HepG2 (cell line): ENCODE results near the gene CMKLR1. TPM values are rescaled to one million over a fixed set of nuclear protein-coding genes. Genes with fewer than 3 reads are reported as not detected.

ENCODE experiments used
- ATAC-seq: fragments of 200-7000 bp; cut with Tn5 transposase; 3 replicates; pipeline ENCODE4 v1.9.1; 2020; ENCODE audit warnings: mild to moderate bottlenecking, moderate library complexity
- BruUV-seq: library from RNA; stranded (reverse); fragments of 400-500 nt; replicated peaks from 2 replicates; lab custom pipeline; 2021; lab: Mats Ljungman, UMichigan
- CTCF ChIA-PET: fragments of 300-600 bp; formaldehyde crosslinking; extraction: SDS; loops from one replicate; lab custom pipeline; 2021; ENCODE audit warnings: low total read pairs, inconsistent platforms, low intra/inter-chr PET ratio; lab: Yijun Ruan, JAX
- POLR2A ChIA-PET: fragments of 350-600 bp; sonication (Branson Sonifier 250); formaldehyde crosslinking; loops from one replicate; lab custom pipeline; 2020; ENCODE audit warnings: antibody characterized with exemption, inconsistent platforms; lab: Yijun Ruan, JAX
- DNase-seq: peaks from one replicate; pipeline ENCODE4 v3.0.0-alpha.2; 2015; ENCODE audit warnings: low spot score
- FAIRE-seq: peaks from 3 replicates; lab custom pipeline; 2011; peaks lifted over from hg19 to GRCh38; lab: Jason Lieb, UNC
- H2AFZ ChIP-seq: one replicate; pipeline ENCODE4 v1.6.1; 2011; ENCODE audit warnings: low read length, inconsistent platforms
- H3K27ac ChIP-seq: fragments of 300-600 bp; 3 replicates; pipeline ENCODE4 v1.8.0; 2011; ENCODE audit warnings: mixed run types, mild to moderate bottlenecking, mixed read lengths, low read length, inconsistent platforms; ENCODE audit not compliant: insufficient read depth; ENCODE audit errors: extremely low read length
- H3K27me3 ChIP-seq, 2 experiments: fragments of 200-600 bp in 1 of 2; 2 replicates in 1 of 2; 3 replicates in 1 of 2; pipeline versions ENCODE4 v1.6.0 to v1.8.0; 2011; ENCODE audit warnings: low read length in 2 of 2, mild to moderate bottlenecking in 2 of 2, moderate library complexity in 2 of 2, inconsistent platforms in 1 of 2; ENCODE audit not compliant: insufficient read depth in 2 of 2, control insufficient read depth in 1 of 2
- H3K36me3 ChIP-seq, 2 experiments: fragments of 200-600 bp in 1 of 2; replicated peaks in 1 of 2; 2 replicates in 1 of 2; 3 replicates in 1 of 2; pipeline versions ENCODE4 v1.5.1 to v1.8.0; 2011; ENCODE audit warnings: low read length in 2 of 2, inconsistent platforms in 1 of 2; ENCODE audit not compliant: insufficient read depth in 2 of 2, control insufficient read depth in 1 of 2
- H3K4me1 ChIP-seq: 2 replicates; pipeline ENCODE4 v1.5.1; 2012; ENCODE audit warnings: low read length, inconsistent platforms; ENCODE audit not compliant: insufficient read depth
- H3K4me2 ChIP-seq: 2 replicates; pipeline ENCODE4 v1.6.0; 2011; ENCODE audit warnings: low read depth, low read length, inconsistent platforms
- H3K4me3 ChIP-seq, 3 experiments: fragments of 200-600 bp in 1 of 3; sonication (generic), shearing (Covaris generic) in 1 of 3; replicated peaks in 1 of 3; 2 replicates each; pipeline ENCODE4 v1.5.1; 2011 to 2016; ENCODE audit warnings: low read length in 3 of 3, inconsistent platforms in 2 of 3, low read depth in 2 of 3, mild to moderate bottlenecking in 2 of 3, control low read depth in 1 of 3, mixed read lengths in 1 of 3; ENCODE audit not compliant: insufficient read depth in 1 of 3
- H3K79me2 ChIP-seq: one replicate; pipeline ENCODE4 v1.6.1; 2011; ENCODE audit warnings: low read length, inconsistent platforms; ENCODE audit not compliant: insufficient read depth
- H3K9ac ChIP-seq: 2 replicates; pipeline ENCODE4 v1.6.0; 2011; ENCODE audit warnings: mild to moderate bottlenecking, low read depth, low read length, inconsistent platforms; ENCODE audit not compliant: insufficient read depth
- H3K9me3 ChIP-seq: 2 replicates; pipeline ENCODE4 v1.5.1; 2012; ENCODE audit warnings: mild to moderate bottlenecking, low read length
- H4K20me1 ChIP-seq: 2 replicates; pipeline ENCODE4 v1.6.0; 2011; ENCODE audit warnings: inconsistent platforms, mild to moderate bottlenecking, low read length, moderate library complexity; ENCODE audit not compliant: insufficient read depth
- ELF1 ChIP-seq: sonication (generic); formaldehyde crosslinking; IDR thresholded peaks from 2 replicates; pipeline ENCODE4 v1.4.0; 2020; ENCODE audit warnings: missing genetic modification reagents
- HBP1 ChIP-seq: IDR thresholded peaks from 2 replicates; pipeline ENCODE4 v1.6.1; 2016; ENCODE audit warnings: low read depth, control low read depth
- HOXA9 ChIP-seq: sonication (generic); formaldehyde crosslinking; IDR thresholded peaks from 2 replicates; pipeline ENCODE4 v1.8.1; 2022; ENCODE audit warnings: missing genetic modification reagents, mild to moderate bottlenecking, moderate library complexity, borderline replicate concordance
- MEIS1 ChIP-seq: sonication (generic); formaldehyde crosslinking; IDR thresholded peaks from 2 replicates; pipeline ENCODE4 v1.9.0; 2021; ENCODE audit warnings: mild to moderate bottlenecking, missing genetic modification reagents, moderate library complexity, borderline replicate concordance
- MNT ChIP-seq: fragments of 450-650 bp; IDR thresholded peaks from 2 replicates; pipeline ENCODE4 v1.6.1; 2016
- NBN ChIP-seq: fragments of 450-650 bp; conservative IDR thresholded peaks from 2 replicates; pipeline ENCODE4 v1.6.1; 2017
- WGBS: methylation state at CpG from one replicate; pipeline ENCODE4 v1.1.6; 2017; ENCODE audit warnings: low lambda C conversion rate; 5-methylcytosine and 5-hydroxymethylcytosine counted together
- in situ Hi-C: cut with HindIII; loops from 2 replicates; pipeline ENCODE4 v1.10.0; 2017; ENCODE audit warnings: low pct_unique_long_range_greater_than_20kb; ENCODE audit not compliant: extremely low pct_ligation_motif_present
- intact Hi-C: fragments of 100-400 bp; cut with micrococcal nuclease; formaldehyde crosslinking; loops from one replicate; pipeline ENCODE4 v1.10.0; 2022; ENCODE audit not compliant: unreplicated experiment
- polyA plus RNA-seq, 8 experiments: library from polyadenylated mRNA; depleted of rRNA in 3 of 8; stranded (reverse) in 7 of 8; unstranded in 1 of 8; fragments of >200 nt; fragmentation: Illumina TruSeq in 4 of 8; extraction: Trizol in 4 of 8; gene quantifications; 2 replicates each; pipeline versions ENCODE4 v1.2.1 to v1.2.3, GENCODE V29; 2011 to 2016; ENCODE audit warnings: low read depth in 4 of 8, missing spikeins in 1 of 8, mixed read lengths in 1 of 8; ENCODE audit not compliant: insufficient read depth in 1 of 8
- total RNA-seq, 5 experiments: library from RNA; depleted of rRNA; stranded (reverse); fragments of >200 nt; fragmentation: Illumina TruSeq; extraction: Trizol; gene quantifications; 2 replicates each; pipeline ENCODE4 v1.2.3, GENCODE V29; 2016; ENCODE audit warnings: low read depth in 1 of 5

The CMKLR1 gene
- total and polyA plus RNA-seq, 2 of the 13 experiments (the other 11 are each of a cell fraction or from before 2014, with no cell fraction given) = not detected

DNA sequence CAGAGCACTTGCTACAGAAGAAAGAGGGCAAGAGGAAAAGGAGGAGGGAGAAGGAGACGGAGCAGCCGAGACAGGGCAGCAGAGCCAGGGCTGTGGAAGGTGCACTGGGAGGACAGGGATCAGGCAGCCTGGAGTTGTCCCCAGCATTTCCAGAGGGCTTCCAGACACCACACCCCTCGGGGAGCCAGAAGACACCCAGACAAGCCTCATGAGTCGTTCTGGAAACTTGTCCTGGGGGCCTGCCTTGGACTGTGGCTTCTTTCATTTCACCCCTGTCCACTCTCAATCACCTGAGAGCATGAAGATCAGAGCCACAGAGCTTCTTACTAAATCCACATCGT lies 14.1 kb downstream of the CMKLR1 start (continued):
- TF ChIP-seq HOXA9 (CRISPR knock-in tag) (no peak), HBP1 (CRISPR knock-in tag) (no peak)

- no peak for ATAC-seq
- in situ Hi-C loops = no loop called here
- Histone ChIP-seq H3K4me1 (no peaks in the 10 kb centered on the region), H3K79me2 (no peaks in the 10 kb centered on the region), H3K4me2 (no peak overlapping the region), H4K20me1 (no peaks in the 10 kb centered on the region), H3K9me3 (no peaks in the 10 kb centered on the region), H3K9ac (no peak overlapping the region), H3K27me3 (peaks cover 5 to 34% of the 10 kb centered on the region in 2 experiments; a peak in 3 of 5 replicates), H3K36me3 (no peaks in the 10 kb centered on the region), H3K27ac (no peak overlapping the region), H2AFZ (no peak overlapping the region), H3K4me3 (no peak overlapping the region)
- POLR2A ChIA-PET = no interaction called here
- BruUV-seq = no TSS peak
- 28% methylated on average over 8 of the region's 8 CpGs for WGBS
- intact Hi-C loops = no loop called here
- no peak for DNase-seq
- CTCF ChIA-PET = no interaction called here
- TF ChIP-seq ELF1 = no peak
- no peak for TF ChIP-seq NBN
- TF ChIP-seq MNT = 0 out of 2 replicates have a peak, but pooled peaks have one; percentile 21
- no peak for TF ChIP-seq MEIS1 (CRISPR knock-in tag)
- FAIRE-seq = no peak
Observed at GRCh38 chr12:108324351-108325017, 14.6 kb downstream of the CMKLR1 start.
